NOMO-1 treated with DMSO at 0.1 percent for 48 hours (cell line): ENCODE data around the gene PRCP.

ENCODE experiments used
- DNase-seq: peaks from one replicate; lab custom pipeline; 2025; ENCODE audit not compliant: unreplicated experiment; lab: John Stamatoyannopoulos, UW

PRCP gene

GRCh38 chr11:82787981-82788380 is 112.2 kb downstream of the PRCP start:
- DNase-seq: no peak

- no peak for DNase-seq
These were observed 113.4 kb downstream of the PRCP start for GRCh38 chr11:82786836-82787235.

- no peak for DNase-seq
These were observed 114.2 kb downstream of the PRCP start for GRCh38 chr11:82786001-82786400.

- DNase-seq: no peak
These were observed 117.3 kb downstream of the PRCP start for GRCh38 chr11:82782825-82783374.

GRCh38 chr11:82778776-82779175 is 121.5 kb downstream of the PRCP start:
- DNase-seq: no peak

GRCh38 chr11:82776377-82776776 is 123.9 kb downstream of the PRCP start:
- no peak for DNase-seq

- DNase-seq: peak; percentile 62
These were observed 124.4 kb downstream of the PRCP start for GRCh38 chr11:82775736-82776346.

GRCh38 chr11:82775218-82775617 is 125.0 kb downstream of the PRCP start:
- DNase-seq: no peak
